Measurements from ENCODE around the gene SLC12A1. TPM values are rescaled to one million over a fixed set of nuclear protein-coding genes. Genes with fewer than 3 reads are reported as not detected.
A peak's percentile ranks its signal among the peaks of the same experiment; 100 is the strongest.

The SLC12A1 gene
- total and polyA plus RNA-seq, 2 of the 8 experiments (the other 6 are each of a cell fraction or from before 2014, with no cell fraction given): 0.63 to 1.0 TPM

DNA sequence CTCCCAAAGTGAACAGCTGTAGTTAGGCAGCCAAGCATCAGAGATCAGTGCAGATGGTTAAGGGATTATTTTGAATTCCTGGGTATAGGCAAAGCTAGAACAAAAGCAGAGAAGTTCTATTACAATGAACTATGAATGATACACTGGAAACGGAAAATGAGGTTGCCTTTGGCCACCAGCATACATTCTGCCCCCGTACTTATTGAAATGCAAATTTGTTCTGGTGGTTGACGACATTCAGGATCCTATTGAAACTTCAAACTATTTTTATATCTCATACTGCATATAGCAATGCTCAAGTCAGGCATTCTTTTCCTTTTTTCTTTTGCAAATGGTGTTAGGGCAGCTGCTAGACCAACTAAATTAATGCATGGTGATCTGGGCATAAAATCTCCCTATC is 61.7 kb downstream of the SLC12A1 start:
- no peak overlapping the region for H2AFZ ChIP-seq (ENCODE audit: low read length)
- H2AK5ac ChIP-seq (ENCODE audit: low read depth, low read length): no peak overlapping the region
- no peak overlapping the region for H3K27ac ChIP-seq (ENCODE audit: low read depth, low read length)
- H3K56ac ChIP-seq (replicated peaks; ENCODE audit: insufficient read length, low read depth, low read length): no peak overlapping the region
- no peaks in the 10 kb centered on the region for H3K9me3 ChIP-seq (ENCODE audit: insufficient read depth in 2 of 2, low read depth in 1 of 2, low read length in 1 of 2)
- peak overlapping the region; percentile 10; the same call in 1 of the 2 replicates for H3K18ac ChIP-seq (ENCODE audit: extremely low read depth, low read length)
- no peaks in the 10 kb centered on the region for H3K27me3 ChIP-seq (replicated peaks in 1 of 4; ENCODE audit: control insufficient read depth in 3 of 4, extremely low read depth in 1 of 4, insufficient read depth in 3 of 4, low read length in 3 of 4)
- H4K8ac ChIP-seq (ENCODE audit: extremely low read depth, insufficient read depth, low read length): no peak overlapping the region
- no peak overlapping the region for H3K9ac ChIP-seq (replicated peaks in 1 of 4; ENCODE audit: extremely low read depth in 1 of 4, low read depth in 3 of 4, low read length in 3 of 4)
- H2BK20ac ChIP-seq (ENCODE audit: low read length): no peak overlapping the region
- no peak overlapping the region for H3K4me3 ChIP-seq (ENCODE audit: extremely low read depth in 1 of 4, insufficient read depth in 2 of 4, low read depth in 3 of 4, low read length in 4 of 4)
- H3K4ac ChIP-seq (replicated peaks; ENCODE audit: insufficient read length, low read depth, low read length): no peak overlapping the region
- H3K23me2 ChIP-seq (ENCODE audit: low read depth, low read length): no peaks in the 10 kb centered on the region
- H3K4me1 ChIP-seq (replicated peaks in 1 of 4; ENCODE audit: control insufficient read depth in 3 of 4, insufficient read depth in 4 of 4, low read length in 3 of 4): peaks cover 0 to 11% (median 8%) of the 10 kb centered on the region in 4 experiments; a peak in 5 of 7 replicates
- no peak overlapping the region for H4K91ac ChIP-seq (replicated peaks; ENCODE audit: insufficient read length, low read length)
- POLR2A ChIA-PET (ENCODE audit: partially characterized antibody): interaction anchor here (1.0 kb wide), 1 partner anchor 90 kb away, joined by 3 read pairs; the partner anchor contains the start of gene MYEF2
- CTCF ChIA-PET (ENCODE audit: partially characterized antibody): interaction anchor here (0.7 to 2.1 kb wide), 7 partner anchors 17 to 625 kb away, joined by 3 to 6 read pairs (median 3); no protein-coding TSS in a partner anchor
- H3K23ac ChIP-seq (ENCODE audit: insufficient read length): no peak overlapping the region
- H2BK12ac ChIP-seq (ENCODE audit: low read depth, low read length): peak overlapping the region; percentile 53; the same call in 1 of the 2 replicates
- no peak overlapping the region for H2BK120ac ChIP-seq (replicated peaks; ENCODE audit: low read depth, low read length)
- no peaks in the 10 kb centered on the region for H3K36me3 ChIP-seq (ENCODE audit: control insufficient read depth in 2 of 4, insufficient read depth in 4 of 4, low read length in 3 of 4)
- no peaks in the 10 kb centered on the region for H3K79me1 ChIP-seq (ENCODE audit: low read depth, low read length)
- H2BK5ac ChIP-seq (ENCODE audit: low read depth, low read length): no peak overlapping the region
- DNase-seq (ENCODE audit: low read depth in 1 of 2, low spot score in 2 of 2) (no peak), FAIRE-seq (no peak)
- no peak overlapping the region for H2BK15ac ChIP-seq (ENCODE audit: low read length)
- 46% methylated on average over 3 of the region's 3 CpGs; no CpG with 5 or more reads in 1 of the 2 experiments for WGBS, 2 experiments (ENCODE audit: extremely low coverage in 1 of 2, insufficient coverage in 1 of 2, insufficient read length in 1 of 2, insufficient replicate concordance in 2 of 2, low coverage in 1 of 2, low lambda C conversion rate in 2 of 2, missing lambda C conversion rate in 1 of 2)
- H4K5ac ChIP-seq (ENCODE audit: insufficient read length, low read depth, low read length): no peak overlapping the region
- H4K20me1 ChIP-seq (replicated peaks in 1 of 2; ENCODE audit: control insufficient read depth in 1 of 2, insufficient read depth in 2 of 2, low read length in 2 of 2): no peaks in the 10 kb centered on the region
- H3K79me2 ChIP-seq (ENCODE audit: control insufficient read depth in 1 of 2, insufficient read depth in 2 of 2, low read length in 2 of 2): no peaks in the 10 kb centered on the region
- H3K14ac ChIP-seq (ENCODE audit: insufficient read length): no peak overlapping the region
- no peak overlapping the region for H3K4me2 ChIP-seq (ENCODE audit: insufficient read depth in 1 of 2, low read depth in 2 of 2, low read length in 2 of 2)
- TF ChIP-seq CBX8 (IDR thresholded peaks at IDR 0.05; ENCODE audit: borderline replicate concordance, low read depth, low read length) (no peak), SP1 (IDR thresholded peaks at IDR 0.05; ENCODE audit: low read depth, low read length) (no peak), BCL11A (IDR thresholded peaks at IDR 0.05; ENCODE audit: low read depth in 2 of 2, low read length in 2 of 2) (no peak), BACH1 (IDR thresholded peaks at IDR 0.05; ENCODE audit: low read length) (no peak), CBX5 (IDR thresholded peaks at IDR 0.05; ENCODE audit: low read depth, low read length) (no peak), EP300 (IDR thresholded peaks at IDR 0.05; ENCODE audit: borderline replicate concordance in 1 of 2, low read depth in 2 of 2, low read length in 2 of 2) (no peak), BRCA1 (IDR thresholded peaks at IDR 0.05; ENCODE audit: low read depth, low read length) (no peak), RFX5 (IDR thresholded peaks at IDR 0.05; ENCODE audit: borderline replicate concordance, low read depth, low read length) (no peak), TCF12 (IDR thresholded peaks at IDR 0.05; ENCODE audit: low read depth, low read length) (no peak), TAF7 (optimal IDR thresholded peaks at IDR 0.05; ENCODE audit: borderline replicate concordance, low read depth, low read length) (no peak), NANOG (IDR thresholded peaks at IDR 0.05; ENCODE audit: insufficient read depth, low read depth, low read length, poor library complexity, severe bottlenecking) (no peak), CREB1 (IDR thresholded peaks at IDR 0.05) (no peak), KDM1A (IDR thresholded peaks at IDR 0.05; ENCODE audit: borderline replicate concordance, low read length) (no peak), RAD21 (IDR thresholded peaks at IDR 0.05 in 1 of 2, conservative IDR thresholded peaks at IDR 0.05 in 1 of 2; ENCODE audit: low read depth in 2 of 2, low read length in 2 of 2) (no peak)

Measured in H1 (cell line).